KMS-11 (cell line): Measurements from ENCODE around the gene ANKRD10.
"Not testable (repeated sequence)": the region's sequence is repeated elsewhere in the genome, so short reads cannot be mapped to it uniquely, and the experiment has no call there.

Experiments used
- H2AFZ ChIP-seq: fragments of 200-600 bp; sonication (generic); 2 replicates; pipeline ENCODE4 v1.6.1; 2016; ENCODE audit warnings: antibody characterized with exemption, mixed run types, low read depth
- H3K27ac ChIP-seq: fragments of 200-600 bp; sonication (generic); 2 replicates; pipeline ENCODE4 v1.6.1; 2016; ENCODE audit warnings: mild to moderate bottlenecking, mixed run types
- H3K27me3 ChIP-seq: fragments of 200-600 bp; sonication (generic); 2 replicates; pipeline ENCODE4 v1.6.1; 2017; ENCODE audit warnings: mild to moderate bottlenecking, low read depth, mixed run types, moderate library complexity; ENCODE audit not compliant: insufficient read depth
- H3K36me3 ChIP-seq: fragments of 200-600 bp; sonication (generic); 2 replicates; pipeline ENCODE4 v1.6.1; 2017; ENCODE audit warnings: mild to moderate bottlenecking, mixed run types; ENCODE audit not compliant: insufficient read depth
- H3K4me1 ChIP-seq: fragments of 200-600 bp; sonication (generic); 2 replicates; pipeline ENCODE4 v1.6.1; 2016; ENCODE audit warnings: mild to moderate bottlenecking, low read depth, mixed run types; ENCODE audit not compliant: poor library complexity, severe bottlenecking
- H3K4me2 ChIP-seq: fragments of 200-600 bp; sonication (generic); 2 replicates; pipeline ENCODE4 v1.7.0; 2016; ENCODE audit warnings: mild to moderate bottlenecking, mixed run types
- H3K4me3 ChIP-seq: fragments of 200-600 bp; sonication (generic); IDR thresholded peaks from 2 replicates; pipeline ENCODE4 v1.6.1; 2017; ENCODE audit warnings: low read depth, low read length, mixed read lengths; ENCODE audit not compliant: insufficient read depth
- H3K79me2 ChIP-seq: fragments of 200-600 bp; sonication (generic); 2 replicates; pipeline ENCODE4 v1.6.1; 2016; ENCODE audit warnings: low read depth, mixed run types; ENCODE audit not compliant: insufficient read depth
- H3K9ac ChIP-seq: fragments of 200-600 bp; sonication (generic); 2 replicates; pipeline ENCODE4 v1.6.1; 2016; ENCODE audit warnings: mild to moderate bottlenecking, mixed run types
- H4K20me1 ChIP-seq: fragments of 200-600 bp; sonication (generic); 2 replicates; pipeline ENCODE4 v1.6.1; 2016; ENCODE audit warnings: mild to moderate bottlenecking, mixed run types; ENCODE audit not compliant: insufficient read depth
- TF ChIP-seq, protein P1 (sequence below): fragments of 200-600 bp; sonication (generic); conservative IDR thresholded peaks from 2 replicates; pipeline ENCODE4 v1.6.1; 2017; ENCODE audit warnings: low read depth, mild to moderate bottlenecking, antibody characterized with exemption, low read length, moderate library complexity, mixed read lengths

ANKRD10 gene

GRCh38 chr13:110960204-110960603 lies 45.3 kb upstream of the ANKRD10 start:
- no peaks in the 10 kb centered on the region for H3K79me2 ChIP-seq
- H4K20me1 ChIP-seq = no peaks in the 10 kb centered on the region
- H3K27me3 ChIP-seq = no peaks in the 10 kb centered on the region
- H3K4me2 ChIP-seq = no peak overlapping the region
- H3K9ac ChIP-seq = no peak overlapping the region
- no peak overlapping the region for H3K27ac ChIP-seq
- TF ChIP-seq, protein P1, sequence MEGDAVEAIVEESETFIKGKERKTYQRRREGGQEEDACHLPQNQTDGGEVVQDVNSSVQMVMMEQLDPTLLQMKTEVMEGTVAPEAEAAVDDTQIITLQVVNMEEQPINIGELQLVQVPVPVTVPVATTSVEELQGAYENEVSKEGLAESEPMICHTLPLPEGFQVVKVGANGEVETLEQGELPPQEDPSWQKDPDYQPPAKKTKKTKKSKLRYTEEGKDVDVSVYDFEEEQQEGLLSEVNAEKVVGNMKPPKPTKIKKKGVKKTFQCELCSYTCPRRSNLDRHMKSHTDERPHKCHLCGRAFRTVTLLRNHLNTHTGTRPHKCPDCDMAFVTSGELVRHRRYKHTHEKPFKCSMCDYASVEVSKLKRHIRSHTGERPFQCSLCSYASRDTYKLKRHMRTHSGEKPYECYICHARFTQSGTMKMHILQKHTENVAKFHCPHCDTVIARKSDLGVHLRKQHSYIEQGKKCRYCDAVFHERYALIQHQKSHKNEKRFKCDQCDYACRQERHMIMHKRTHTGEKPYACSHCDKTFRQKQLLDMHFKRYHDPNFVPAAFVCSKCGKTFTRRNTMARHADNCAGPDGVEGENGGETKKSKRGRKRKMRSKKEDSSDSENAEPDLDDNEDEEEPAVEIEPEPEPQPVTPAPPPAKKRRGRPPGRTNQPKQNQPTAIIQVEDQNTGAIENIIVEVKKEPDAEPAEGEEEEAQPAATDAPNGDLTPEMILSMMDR = no peak
- H2AFZ ChIP-seq = no peak overlapping the region
- no peak overlapping the region for H3K4me3 ChIP-seq
- H3K4me1 ChIP-seq = no peaks in the 10 kb centered on the region
- H3K36me3 ChIP-seq = no peaks in the 10 kb centered on the region

DNA sequence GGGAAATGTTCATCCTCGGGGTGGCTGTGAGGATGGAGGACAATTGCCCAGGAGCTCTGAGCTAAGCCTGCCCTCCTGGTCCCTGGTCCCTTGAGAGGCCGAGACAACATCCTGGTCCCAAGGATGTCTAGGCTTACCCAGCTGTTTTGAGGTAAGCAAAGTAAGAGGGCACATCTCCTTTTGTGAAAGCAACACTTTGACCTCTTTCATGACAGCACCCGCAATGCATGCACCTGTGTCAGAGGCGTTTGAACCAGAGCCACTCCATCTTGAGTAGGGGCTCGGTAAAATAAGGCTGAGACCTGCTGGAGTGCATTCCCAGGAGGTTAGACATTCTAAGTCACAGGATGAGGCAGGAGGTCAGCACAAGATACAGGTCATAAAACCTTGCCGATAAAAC lies 43.1 kb upstream of the ANKRD10 start:
- TF ChIP-seq, protein P1 = no peak
- H3K27ac ChIP-seq = no peak overlapping the region
- no peaks in the 10 kb centered on the region for H4K20me1 ChIP-seq
- H3K79me2 ChIP-seq = no peaks in the 10 kb centered on the region
- H3K4me1 ChIP-seq = no peaks in the 10 kb centered on the region
- no peaks in the 10 kb centered on the region for H3K36me3 ChIP-seq
- no peak overlapping the region for H3K9ac ChIP-seq
- H3K4me3 ChIP-seq = no peak overlapping the region
- no peaks in the 10 kb centered on the region for H3K27me3 ChIP-seq
- H2AFZ ChIP-seq = no peak overlapping the region
- H3K4me2 ChIP-seq = no peak overlapping the region

DNA sequence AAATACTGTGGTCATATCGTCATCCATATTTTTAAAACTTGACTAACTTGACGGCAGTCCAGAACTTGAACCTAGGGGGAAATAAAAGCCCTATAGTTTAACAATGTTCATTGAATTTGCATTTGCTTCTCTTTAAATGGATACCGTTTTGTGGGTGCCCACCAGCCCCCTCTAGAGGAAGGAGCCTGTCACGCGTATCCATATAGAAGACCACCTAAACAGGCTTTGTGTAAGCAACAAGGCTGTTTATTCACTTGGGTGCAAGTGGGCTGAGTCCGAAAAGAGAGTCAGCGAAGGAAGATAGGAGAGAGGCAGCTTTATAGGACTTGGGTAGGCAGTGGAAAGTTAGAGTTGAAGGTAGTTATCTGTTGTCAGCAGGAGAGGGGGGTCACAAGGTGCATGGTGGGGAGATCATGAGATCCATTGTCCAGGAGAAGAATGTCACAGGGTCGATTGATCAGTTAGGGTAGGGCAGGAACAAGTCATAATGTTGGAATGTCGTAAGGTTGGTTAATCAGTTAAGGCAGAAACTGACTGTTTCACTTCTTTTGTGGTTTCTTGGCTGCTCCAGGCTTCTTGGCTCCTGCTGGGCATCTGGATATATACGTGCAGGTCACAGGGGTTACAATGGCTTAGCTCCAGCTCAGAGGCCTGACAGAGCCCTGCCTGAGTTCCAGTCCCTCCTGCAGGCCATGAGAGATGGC lies 42.5 kb upstream of the ANKRD10 start:
- Histone ChIP-seq H3K27ac (no peak overlapping the region), H3K9ac (no peak overlapping the region), H3K27me3 (no peaks in the 10 kb centered on the region), H4K20me1 (no peaks in the 10 kb centered on the region), H3K79me2 (no peaks in the 10 kb centered on the region), H3K4me3 (no peak overlapping the region), H2AFZ (no peak overlapping the region), H3K4me1 (no peaks in the 10 kb centered on the region), H3K36me3 (no peaks in the 10 kb centered on the region), H3K4me2 (no peak overlapping the region)
- TF ChIP-seq, protein P1 = no peak

GRCh38 chr13:110956216-110956615 lies 41.3 kb upstream of the ANKRD10 start:
- not testable (repeated sequence) for H3K4me2 ChIP-seq, H3K36me3 ChIP-seq, H3K79me2 ChIP-seq, H3K27ac ChIP-seq, H3K9ac ChIP-seq, H4K20me1 ChIP-seq, H3K27me3 ChIP-seq, H2AFZ ChIP-seq, H3K4me1 ChIP-seq, H3K4me3 ChIP-seq

GRCh38 chr13:110955608-110956007 lies 40.7 kb upstream of the ANKRD10 start:
- H3K36me3 ChIP-seq, H3K27me3 ChIP-seq, H3K4me2 ChIP-seq, H3K4me3 ChIP-seq, H3K79me2 ChIP-seq, H3K4me1 ChIP-seq, H4K20me1 ChIP-seq, H3K27ac ChIP-seq, H2AFZ ChIP-seq, H3K9ac ChIP-seq: not testable (repeated sequence)

GRCh38 chr13:110955072-110955503 lies 40.2 kb upstream of the ANKRD10 start:
- H3K27ac ChIP-seq, H4K20me1 ChIP-seq, H3K36me3 ChIP-seq, H3K27me3 ChIP-seq, H3K4me3 ChIP-seq, H3K4me2 ChIP-seq, H3K4me1 ChIP-seq, H3K9ac ChIP-seq, H3K79me2 ChIP-seq, H2AFZ ChIP-seq: not testable (repeated sequence)

GRCh38 chr13:110954533-110954920 lies 39.7 kb upstream of the ANKRD10 start:
- not testable (repeated sequence) for H3K4me2 ChIP-seq, H3K36me3 ChIP-seq, H3K4me3 ChIP-seq, H4K20me1 ChIP-seq, H3K79me2 ChIP-seq, H2AFZ ChIP-seq, H3K27me3 ChIP-seq, H3K4me1 ChIP-seq, H3K27ac ChIP-seq, H3K9ac ChIP-seq
